Bronchus fibroblast of lung (primary cell): Measurements from ENCODE around the gene SMIM7. TPM values are rescaled to one million over a fixed set of nuclear protein-coding genes. Genes with fewer than 3 reads are reported as not detected.

Source experiments
- total RNA-seq: library from RNA; depleted of rRNA; stranded (reverse); fragments of >200 nt; gene quantifications from 2 replicates; pipeline ENCODE4 v1.2.3, GENCODE V29; 2015

Gene SMIM7
- 69.4 and 70.1 TPM in 2 replicates for total RNA-seq

GRCh38 chr19:16659832-16660708 is at the start of gene SMIM7:
TSS of gene SMIM7 (minus strand) at chr19:16660144. CDS start at chr19:16660110, 34 bp downstream.

DNA sequence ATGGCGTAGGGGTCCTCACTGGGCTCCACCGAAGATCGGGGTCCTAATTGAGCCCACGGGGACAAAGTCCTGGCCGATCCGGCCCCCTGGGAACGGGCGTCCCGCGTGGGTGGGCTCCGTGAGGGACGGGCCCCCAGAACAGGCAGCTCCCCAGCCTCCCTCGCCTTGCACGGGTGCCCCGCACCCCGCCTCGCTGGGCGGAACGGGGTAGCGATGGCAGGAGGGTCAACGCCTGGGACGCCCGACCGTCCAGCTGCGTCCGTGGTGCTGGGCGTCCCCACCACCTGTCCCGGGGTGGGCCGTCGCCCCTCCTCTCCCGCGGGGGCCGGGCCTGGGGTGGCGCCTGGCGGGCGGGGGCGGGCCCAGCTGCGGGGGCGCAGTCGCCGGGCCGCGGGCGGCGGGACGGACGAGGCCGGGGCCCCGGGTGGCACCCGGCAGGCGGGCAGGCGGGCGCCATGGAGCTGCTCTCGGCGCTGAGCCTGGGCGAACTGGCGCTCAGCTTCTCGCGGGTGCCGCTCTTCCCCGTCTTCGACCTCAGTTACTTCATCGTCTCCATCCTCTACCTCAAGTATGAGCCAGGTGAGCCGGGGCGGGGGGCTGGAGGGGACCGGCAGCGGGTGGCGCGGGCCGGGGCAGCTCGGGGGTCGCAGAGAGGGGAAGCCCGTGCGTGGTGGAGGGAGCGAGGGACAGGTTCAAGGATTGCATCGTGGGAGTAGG is 977 bp upstream of the SMIM7 start, which contains the start of gene TMEM38A:
Gene TMEM38A (plus strand): TSS at position 377 of the 717 bp plus-strand sequence. CDS start 79 bp downstream, at position 456.

GRCh38 chr19:16628183-16628983 is 31.6 kb downstream of the SMIM7 start, which contains the start of gene MED26:
TSS of gene MED26 (minus strand) at chr19:16628204. CDS start at chr19:16627943, 261 bp downstream.

Other genes starting within 250 kb of the SMIM7 start
- 6.2 and 8.8 TPM in 2 replicates for gene EPS15L1, start 188.2 kb downstream of the SMIM7 start, total RNA-seq
- not detected in 2 replicates for gene CALR3, start 164.0 kb downstream of the SMIM7 start, total RNA-seq
- 2.4 TPM in 2 replicates for gene C19orf44, start 163.8 kb downstream of the SMIM7 start, total RNA-seq
- gene CHERP, start 117.7 kb downstream of the SMIM7 start, total RNA-seq = 5.5 and 6.1 TPM in 2 replicates
- gene SLC35E1, start 87.7 kb downstream of the SMIM7 start, total RNA-seq = 30.6 and 33.1 TPM in 2 replicates
- gene MED26, start 31.9 kb downstream of the SMIM7 start, total RNA-seq = 5.4 and 7.1 TPM in 2 replicates
- 0.34 and 0.74 TPM in 2 replicates for gene TMEM38A, start 995 bp upstream of the SMIM7 start, total RNA-seq
- not detected in 2 replicates for gene NWD1, start 59.7 kb upstream of the SMIM7 start, total RNA-seq
- gene SIN3B, start 169.3 kb upstream of the SMIM7 start, total RNA-seq = 13.5 and 16.0 TPM in 2 replicates
- gene F2RL3, start 228.9 kb upstream of the SMIM7 start, total RNA-seq = not detected in 2 replicates